HEK293 (cell line): ENCODE results near the gene TBX1.

ENCODE experiments used
- CTCF ChIA-PET: fragments of 350-600 bp; formaldehyde crosslinking; extraction: SDS; loops from one replicate; lab custom pipeline; 2021; ENCODE audit warnings: antibody characterized with exemption; lab: Yijun Ruan, JAX
- POLR2A ChIA-PET: fragments of 300-600 bp; formaldehyde crosslinking; extraction: SDS; loops from one replicate; lab custom pipeline; 2020; ENCODE audit warnings: antibody characterized with exemption, inconsistent platforms; lab: Yijun Ruan, JAX
- H3K27ac ChIP-seq: fragments of 200-500 bp; sonication (Bioruptor generic); 2 replicates; pipeline ENCODE4 v1.5.1; 2014; ENCODE audit warnings: low read depth, low read length, control low read depth, inconsistent platforms; ENCODE audit errors: extremely low read depth
- H3K36me3 ChIP-seq, 2 experiments: fragments of 200-500 bp in 1 of 2; sonication (Bioruptor generic) in 1 of 2; 1 replicate in 1 of 2; 2 replicates in 1 of 2; pipeline ENCODE4 v1.5.1; 2014 to 2017; ENCODE audit warnings: inconsistent platforms in 2 of 2, low read length in 2 of 2; ENCODE audit not compliant: control insufficient read depth in 2 of 2, insufficient read depth in 1 of 2
- H3K4me1 ChIP-seq: fragments of 200-500 bp; sonication (Bioruptor generic); 2 replicates; pipeline ENCODE4 v1.5.1; 2014; ENCODE audit warnings: mild to moderate bottlenecking, low read length, inconsistent platforms; ENCODE audit not compliant: control insufficient read depth, insufficient read depth
- H3K4me3 ChIP-seq: 2 replicates; pipeline ENCODE4 v1.5.1; 2011; ENCODE audit warnings: low read depth, mild to moderate bottlenecking, control low read depth, low read length, moderate library complexity
- H3K9me3 ChIP-seq: fragments of 200-500 bp; sonication (Bioruptor generic); 2 replicates; pipeline ENCODE4 v1.5.1; 2014; ENCODE audit warnings: low read depth, low read length, inconsistent platforms; ENCODE audit not compliant: control insufficient read depth, insufficient read depth
- EGR2 ChIP-seq: fragments of 450-650 bp; formaldehyde crosslinking; IDR thresholded peaks from 2 replicates; pipeline ENCODE4 v1.5.1; 2016; ENCODE audit warnings: low read depth, missing biosample characterization, missing genetic modification characterization
- GLIS2 ChIP-seq: fragments of 450-650 bp; formaldehyde crosslinking; IDR thresholded peaks from 2 replicates; pipeline ENCODE4 v1.5.1; 2016; ENCODE audit warnings: missing biosample characterization, missing genetic modification characterization
- MEIS1 ChIP-seq: sonication (generic); formaldehyde crosslinking; IDR thresholded peaks from 2 replicates; pipeline ENCODE4 v1.8.1; 2022; ENCODE audit warnings: missing genetic modification reagents, mild to moderate bottlenecking, borderline replicate concordance
- ZBTB44 ChIP-seq: fragments of 450-650 bp; IDR thresholded peaks from 2 replicates; pipeline ENCODE4 v1.5.1; 2018; ENCODE audit warnings: missing biosample characterization, mild to moderate bottlenecking, missing genetic modification characterization
- ZBTB7A ChIP-seq: fragments of 450-650 bp; formaldehyde crosslinking; IDR thresholded peaks from 2 replicates; pipeline ENCODE4 v1.5.1; 2016; ENCODE audit warnings: low read depth, missing biosample characterization, missing genetic modification characterization
- ZFP3 ChIP-seq: fragments of 450-650 bp; formaldehyde crosslinking; IDR thresholded peaks from 2 replicates; pipeline ENCODE4 v1.5.1; 2016; ENCODE audit warnings: low read depth, missing biosample characterization, missing genetic modification characterization
- ZNF114 ChIP-seq: fragments of 450-650 bp; formaldehyde crosslinking; IDR thresholded peaks from 2 replicates; pipeline ENCODE4 v1.5.0; 2017; ENCODE audit warnings: missing biosample characterization, missing genetic modification characterization
- ZNF335 ChIP-seq: fragments of 450-650 bp; formaldehyde crosslinking; conservative IDR thresholded peaks from 2 replicates; pipeline ENCODE4 v1.5.1; 2016; ENCODE audit warnings: missing biosample characterization, missing genetic modification characterization
- ZNF501 ChIP-seq: fragments of 450-650 bp; formaldehyde crosslinking; IDR thresholded peaks from 2 replicates; pipeline ENCODE4 v1.5.1; 2016; ENCODE audit warnings: missing biosample characterization, missing genetic modification characterization
- ZNF549 ChIP-seq: fragments of 450-650 bp; IDR thresholded peaks from 2 replicates; pipeline ENCODE4 v1.5.1; 2018; ENCODE audit warnings: missing biosample characterization, missing genetic modification characterization, mild to moderate bottlenecking, inconsistent platforms, moderate library complexity
- ZNF596 ChIP-seq: fragments of 450-650 bp; IDR thresholded peaks from 2 replicates; pipeline ENCODE4 v1.5.0; 2018; ENCODE audit warnings: missing biosample characterization, mild to moderate bottlenecking, missing genetic modification characterization, moderate library complexity
- ZNF621 ChIP-seq: fragments of 450-650 bp; formaldehyde crosslinking; IDR thresholded peaks from 2 replicates; pipeline ENCODE4 v1.5.1; 2017; ENCODE audit warnings: missing biosample characterization, missing genetic modification characterization
- ZNF660 ChIP-seq: fragments of 450-650 bp; IDR thresholded peaks from 2 replicates; pipeline ENCODE4 v1.5.1; 2018; ENCODE audit warnings: missing biosample characterization, mild to moderate bottlenecking, missing genetic modification characterization
- TF ChIP-seq, protein P1 (sequence below): fragments of 450-650 bp; formaldehyde crosslinking; IDR thresholded peaks from 2 replicates; pipeline ENCODE4 v1.5.1; 2016; ENCODE audit warnings: missing biosample characterization, missing genetic modification characterization, borderline replicate concordance
- TF ChIP-seq, protein P2 (sequence below): sonication (generic); formaldehyde crosslinking; IDR thresholded peaks from 2 replicates; pipeline ENCODE4 v1.8.1; 2022; ENCODE audit warnings: mild to moderate bottlenecking, moderate library complexity, missing genetic modification reagents
- TF ChIP-seq, protein P3 (sequence below): IDR thresholded peaks from 2 replicates; pipeline ENCODE4 v1.6.1; 2011; ENCODE audit warnings: mild to moderate bottlenecking, low read depth, low read length, borderline replicate concordance
- TF ChIP-seq, protein P4 (sequence below): fragments of 450-650 bp; formaldehyde crosslinking; IDR thresholded peaks from 2 replicates; pipeline ENCODE4 v1.5.1; 2017; ENCODE audit warnings: missing biosample characterization, missing genetic modification characterization

The TBX1 gene

GRCh38 chr22:19723983-19724827 is 36.4 kb upstream of the TBX1 start:
- TF ChIP-seq ZBTB44 (tag by site-specific recombination) (peak; percentile 48; the same call in 1 of the 2 replicates), ZFP3 (tag by site-specific recombination) (no peak), ZNF114 (no peak), MEIS1 (CRISPR knock-in tag) (peak; percentile 64; the same call in 1 of the 2 replicates), ZNF335 (tag by site-specific recombination) (0 out of 2 replicates have a peak, but pooled peaks have one; percentile 34), ZNF549 (tag by site-specific recombination) (no peak), ZNF660 (tag by site-specific recombination) (peak; percentile 54; the same call in 1 of the 2 replicates)
- TF ChIP-seq, protein P1, sequence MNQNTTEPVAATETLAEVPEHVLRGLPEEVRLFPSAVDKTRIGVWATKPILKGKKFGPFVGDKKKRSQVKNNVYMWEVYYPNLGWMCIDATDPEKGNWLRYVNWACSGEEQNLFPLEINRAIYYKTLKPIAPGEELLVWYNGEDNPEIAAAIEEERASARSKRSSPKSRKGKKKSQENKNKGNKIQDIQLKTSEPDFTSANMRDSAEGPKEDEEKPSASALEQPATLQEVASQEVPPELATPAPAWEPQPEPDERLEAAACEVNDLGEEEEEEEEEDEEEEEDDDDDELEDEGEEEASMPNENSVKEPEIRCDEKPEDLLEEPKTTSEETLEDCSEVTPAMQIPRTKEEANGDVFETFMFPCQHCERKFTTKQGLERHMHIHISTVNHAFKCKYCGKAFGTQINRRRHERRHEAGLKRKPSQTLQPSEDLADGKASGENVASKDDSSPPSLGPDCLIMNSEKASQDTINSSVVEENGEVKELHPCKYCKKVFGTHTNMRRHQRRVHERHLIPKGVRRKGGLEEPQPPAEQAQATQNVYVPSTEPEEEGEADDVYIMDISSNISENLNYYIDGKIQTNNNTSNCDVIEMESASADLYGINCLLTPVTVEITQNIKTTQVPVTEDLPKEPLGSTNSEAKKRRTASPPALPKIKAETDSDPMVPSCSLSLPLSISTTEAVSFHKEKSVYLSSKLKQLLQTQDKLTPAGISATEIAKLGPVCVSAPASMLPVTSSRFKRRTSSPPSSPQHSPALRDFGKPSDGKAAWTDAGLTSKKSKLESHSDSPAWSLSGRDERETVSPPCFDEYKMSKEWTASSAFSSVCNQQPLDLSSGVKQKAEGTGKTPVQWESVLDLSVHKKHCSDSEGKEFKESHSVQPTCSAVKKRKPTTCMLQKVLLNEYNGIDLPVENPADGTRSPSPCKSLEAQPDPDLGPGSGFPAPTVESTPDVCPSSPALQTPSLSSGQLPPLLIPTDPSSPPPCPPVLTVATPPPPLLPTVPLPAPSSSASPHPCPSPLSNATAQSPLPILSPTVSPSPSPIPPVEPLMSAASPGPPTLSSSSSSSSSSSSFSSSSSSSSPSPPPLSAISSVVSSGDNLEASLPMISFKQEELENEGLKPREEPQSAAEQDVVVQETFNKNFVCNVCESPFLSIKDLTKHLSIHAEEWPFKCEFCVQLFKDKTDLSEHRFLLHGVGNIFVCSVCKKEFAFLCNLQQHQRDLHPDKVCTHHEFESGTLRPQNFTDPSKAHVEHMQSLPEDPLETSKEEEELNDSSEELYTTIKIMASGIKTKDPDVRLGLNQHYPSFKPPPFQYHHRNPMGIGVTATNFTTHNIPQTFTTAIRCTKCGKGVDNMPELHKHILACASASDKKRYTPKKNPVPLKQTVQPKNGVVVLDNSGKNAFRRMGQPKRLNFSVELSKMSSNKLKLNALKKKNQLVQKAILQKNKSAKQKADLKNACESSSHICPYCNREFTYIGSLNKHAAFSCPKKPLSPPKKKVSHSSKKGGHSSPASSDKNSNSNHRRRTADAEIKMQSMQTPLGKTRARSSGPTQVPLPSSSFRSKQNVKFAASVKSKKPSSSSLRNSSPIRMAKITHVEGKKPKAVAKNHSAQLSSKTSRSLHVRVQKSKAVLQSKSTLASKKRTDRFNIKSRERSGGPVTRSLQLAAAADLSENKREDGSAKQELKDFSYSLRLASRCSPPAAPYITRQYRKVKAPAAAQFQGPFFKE (tag by site-specific recombination), result 0 out of 2 replicates have a peak, but pooled peaks have one; percentile 47
- TF ChIP-seq, protein P2, sequence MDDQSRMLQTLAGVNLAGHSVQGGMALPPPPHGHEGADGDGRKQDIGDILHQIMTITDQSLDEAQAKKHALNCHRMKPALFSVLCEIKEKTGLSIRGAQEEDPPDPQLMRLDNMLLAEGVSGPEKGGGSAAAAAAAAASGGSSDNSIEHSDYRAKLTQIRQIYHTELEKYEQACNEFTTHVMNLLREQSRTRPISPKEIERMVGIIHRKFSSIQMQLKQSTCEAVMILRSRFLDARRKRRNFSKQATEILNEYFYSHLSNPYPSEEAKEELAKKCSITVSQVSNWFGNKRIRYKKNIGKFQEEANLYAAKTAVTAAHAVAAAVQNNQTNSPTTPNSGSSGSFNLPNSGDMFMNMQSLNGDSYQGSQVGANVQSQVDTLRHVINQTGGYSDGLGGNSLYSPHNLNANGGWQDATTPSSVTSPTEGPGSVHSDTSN (CRISPR knock-in tag), result peak; percentile 61; the same call in 1 of the 2 replicates
- CTCF ChIA-PET, result interaction anchor here (0.5 to 1.4 kb wide), 20 partner anchors 9 to 530 kb away, joined by 3 to 10 read pairs (median 3); no protein-coding TSS in a partner anchor
- peak overlapping the region; percentile 36 for H3K4me3 ChIP-seq

GRCh38 chr22:19724927-19725661 is 35.5 kb upstream of the TBX1 start:
- ChIA-PET POLR2A (no interaction called here), CTCF (no interaction called here)
- Histone ChIP-seq H3K27ac (no peak overlapping the region), H3K4me3 (no peak overlapping the region), H3K36me3 (peaks cover 0 to 27% of the 10 kb centered on the region in 2 experiments; a peak in 1 of 3 replicates), H3K4me1 (no peaks in the 10 kb centered on the region), H3K9me3 (no peaks in the 10 kb centered on the region)
- TF ChIP-seq ZNF621 (tag by site-specific recombination), result no peak
- TF ChIP-seq GLIS2, result 0 out of 2 replicates have a peak, but pooled peaks have one; percentile 33
- TF ChIP-seq ZNF501 (tag by site-specific recombination), result no peak
- TF ChIP-seq EGR2, result 0 out of 2 replicates have a peak, but pooled peaks have one; percentile 21
- TF ChIP-seq, protein P3, sequence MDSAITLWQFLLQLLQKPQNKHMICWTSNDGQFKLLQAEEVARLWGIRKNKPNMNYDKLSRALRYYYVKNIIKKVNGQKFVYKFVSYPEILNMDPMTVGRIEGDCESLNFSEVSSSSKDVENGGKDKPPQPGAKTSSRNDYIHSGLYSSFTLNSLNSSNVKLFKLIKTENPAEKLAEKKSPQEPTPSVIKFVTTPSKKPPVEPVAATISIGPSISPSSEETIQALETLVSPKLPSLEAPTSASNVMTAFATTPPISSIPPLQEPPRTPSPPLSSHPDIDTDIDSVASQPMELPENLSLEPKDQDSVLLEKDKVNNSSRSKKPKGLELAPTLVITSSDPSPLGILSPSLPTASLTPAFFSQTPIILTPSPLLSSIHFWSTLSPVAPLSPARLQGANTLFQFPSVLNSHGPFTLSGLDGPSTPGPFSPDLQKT, result no peak
- TF ChIP-seq, protein P4, sequence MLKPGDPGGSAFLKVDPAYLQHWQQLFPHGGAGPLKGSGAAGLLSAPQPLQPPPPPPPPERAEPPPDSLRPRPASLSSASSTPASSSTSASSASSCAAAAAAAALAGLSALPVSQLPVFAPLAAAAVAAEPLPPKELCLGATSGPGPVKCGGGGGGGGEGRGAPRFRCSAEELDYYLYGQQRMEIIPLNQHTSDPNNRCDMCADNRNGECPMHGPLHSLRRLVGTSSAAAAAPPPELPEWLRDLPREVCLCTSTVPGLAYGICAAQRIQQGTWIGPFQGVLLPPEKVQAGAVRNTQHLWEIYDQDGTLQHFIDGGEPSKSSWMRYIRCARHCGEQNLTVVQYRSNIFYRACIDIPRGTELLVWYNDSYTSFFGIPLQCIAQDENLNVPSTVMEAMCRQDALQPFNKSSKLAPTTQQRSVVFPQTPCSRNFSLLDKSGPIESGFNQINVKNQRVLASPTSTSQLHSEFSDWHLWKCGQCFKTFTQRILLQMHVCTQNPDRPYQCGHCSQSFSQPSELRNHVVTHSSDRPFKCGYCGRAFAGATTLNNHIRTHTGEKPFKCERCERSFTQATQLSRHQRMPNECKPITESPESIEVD, result no peak
- no peak for TF ChIP-seq ZBTB7A (tag by site-specific recombination)
- TF ChIP-seq ZNF596, result no peak

More at GRCh38 chr22:19723983-19724827, 36.4 kb upstream of the TBX1 start:
- Histone ChIP-seq H3K27ac (no peak overlapping the region; the same call in 1 of the 2 replicates), H3K4me1 (no peaks in the 10 kb centered on the region), H3K36me3 (peaks cover 0 to 35% of the 10 kb centered on the region in 2 experiments; a peak in 1 of 3 replicates), H3K9me3 (no peaks in the 10 kb centered on the region)
- POLR2A ChIA-PET, result interaction anchor here (0.8 to 1.4 kb wide), 9 partner anchors 12 to 223 kb away, joined by 3 to 6 read pairs (median 4); partner anchors contain the start of genes COMT, GNB1L, RTL10 and TXNRD2
